Prostate gland (tissue), 2 donors: ENCODE measurements around the gene FAM83C.

ENCODE experiments used
- CTCF ChIP-seq, 4 experiments: fragments of 200-600 bp in 2 of 4; fragments of 450-650 bp in 2 of 4; sonication (generic) in 2 of 4; IDR thresholded peaks; 1 replicate in 3 of 4; 2 replicates in 1 of 4; pipeline ENCODE4 v1.5.1; 2016 to 2019; ENCODE audit warnings: antibody characterized with exemption in 4 of 4, mild to moderate bottlenecking in 2 of 4, moderate library complexity in 2 of 4
- POLR2A ChIP-seq: fragments of 450-650 bp; IDR thresholded peaks from one replicate; pipeline ENCODE4 v1.6.1; 2016; ENCODE audit warnings: antibody characterized with exemption, mild to moderate bottlenecking

GRCh38 chr20:35298264-35298663 lies 6.0 kb upstream of the FAM83C start:
- TF ChIP-seq CTCF (IDR thresholded peaks at IDR 0.05): no peak
- TF ChIP-seq POLR2A: no peak
